NB4 (cell line): ENCODE measurements around the gene RASA2.

Source experiments
- POLR2A ChIP-seq: IDR thresholded peaks from 2 replicates; pipeline ENCODE4 v1.6.1; 2011; ENCODE audit warnings: mild to moderate bottlenecking; ENCODE audit not compliant: insufficient read length; ENCODE audit errors: extremely low read depth
- TF ChIP-seq, protein P1 (sequence below): IDR thresholded peaks from one replicate; pipeline ENCODE4 v1.5.1; 2012; ENCODE audit warnings: low read depth, low read length

DNA sequence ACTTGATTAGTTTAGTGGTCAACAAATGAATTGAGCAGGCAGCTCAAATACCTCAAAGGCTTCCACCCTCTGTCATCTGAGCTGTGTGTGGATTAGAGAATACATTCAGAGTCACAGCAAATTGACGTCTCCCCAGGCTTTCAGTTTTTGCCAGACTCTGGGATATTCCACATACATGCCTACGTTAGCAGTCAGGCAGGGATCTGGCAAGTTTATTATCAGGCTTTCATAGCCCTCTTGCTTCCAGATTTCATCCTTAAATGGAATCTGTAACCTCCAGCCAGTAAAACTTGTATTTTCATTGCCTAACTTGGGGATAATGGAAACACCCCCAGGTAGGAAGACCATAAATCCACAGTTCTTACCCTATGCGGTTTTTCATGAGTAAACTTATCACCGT is 115.9 kb downstream of the RASA2 start:
- no peak for TF ChIP-seq POLR2A
- TF ChIP-seq, protein P1, sequence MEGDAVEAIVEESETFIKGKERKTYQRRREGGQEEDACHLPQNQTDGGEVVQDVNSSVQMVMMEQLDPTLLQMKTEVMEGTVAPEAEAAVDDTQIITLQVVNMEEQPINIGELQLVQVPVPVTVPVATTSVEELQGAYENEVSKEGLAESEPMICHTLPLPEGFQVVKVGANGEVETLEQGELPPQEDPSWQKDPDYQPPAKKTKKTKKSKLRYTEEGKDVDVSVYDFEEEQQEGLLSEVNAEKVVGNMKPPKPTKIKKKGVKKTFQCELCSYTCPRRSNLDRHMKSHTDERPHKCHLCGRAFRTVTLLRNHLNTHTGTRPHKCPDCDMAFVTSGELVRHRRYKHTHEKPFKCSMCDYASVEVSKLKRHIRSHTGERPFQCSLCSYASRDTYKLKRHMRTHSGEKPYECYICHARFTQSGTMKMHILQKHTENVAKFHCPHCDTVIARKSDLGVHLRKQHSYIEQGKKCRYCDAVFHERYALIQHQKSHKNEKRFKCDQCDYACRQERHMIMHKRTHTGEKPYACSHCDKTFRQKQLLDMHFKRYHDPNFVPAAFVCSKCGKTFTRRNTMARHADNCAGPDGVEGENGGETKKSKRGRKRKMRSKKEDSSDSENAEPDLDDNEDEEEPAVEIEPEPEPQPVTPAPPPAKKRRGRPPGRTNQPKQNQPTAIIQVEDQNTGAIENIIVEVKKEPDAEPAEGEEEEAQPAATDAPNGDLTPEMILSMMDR: no peak
